H1 (cell line): ENCODE data around the gene SDF2L1. TPM values are rescaled to one million over a fixed set of nuclear protein-coding genes. Genes with fewer than 3 reads are reported as not detected.

Source experiments
- CTCF ChIA-PET: fragments of 300-600 bp; sonication (Branson Sonifier 250); formaldehyde crosslinking; loops from one replicate; lab custom pipeline; 2021; ENCODE audit not compliant: partially characterized antibody; lab: Charles Lee
- POLR2A ChIA-PET: fragments of 300-600 bp; sonication (Branson Sonifier 250); formaldehyde crosslinking; loops from one replicate; lab custom pipeline; 2021; ENCODE audit warnings: inconsistent platforms; ENCODE audit not compliant: partially characterized antibody; lab: Charles Lee
- DNase-seq, 2 experiments: peaks; one replicate each; pipeline versions ENCODE4 v3.0.0 to v3.0.0-alpha.2; 2010 to 2022; ENCODE audit warnings: low spot score in 2 of 2, low read depth in 1 of 2, mixed read lengths in 1 of 2
- FAIRE-seq: peaks from 2 replicates; lab custom pipeline; 2011; peaks lifted over from hg19 to GRCh38; lab: Jason Lieb, UNC
- H2AFZ ChIP-seq: 2 replicates; pipeline ENCODE4 v1.8.1; 2012; ENCODE audit warnings: low read length, inconsistent platforms
- H2AK5ac ChIP-seq: 2 replicates; pipeline ENCODE4 v1.6.1; 2013; ENCODE audit warnings: low read depth, low read length
- H2BK120ac ChIP-seq: replicated peaks from 2 replicates; pipeline ENCODE3; 2013; ENCODE audit warnings: low read depth, low read length, inconsistent platforms
- H2BK12ac ChIP-seq: 2 replicates; pipeline ENCODE4 v1.6.1; 2013; ENCODE audit warnings: low read depth, low read length
- H2BK15ac ChIP-seq: 2 replicates; pipeline ENCODE4 v1.6.1; 2013; ENCODE audit warnings: low read length
- H2BK20ac ChIP-seq: 2 replicates; pipeline ENCODE4 v1.6.1; 2013; ENCODE audit warnings: low read length
- H2BK5ac ChIP-seq: 2 replicates; pipeline ENCODE4 v1.6.1; 2013; ENCODE audit warnings: low read depth, low read length
- H3K14ac ChIP-seq: 2 replicates; pipeline ENCODE4 v1.6.1; 2013; ENCODE audit warnings: inconsistent platforms; ENCODE audit not compliant: insufficient read length
- H3K18ac ChIP-seq: 2 replicates; pipeline ENCODE4 v1.6.1; 2013; ENCODE audit warnings: low read length; ENCODE audit errors: extremely low read depth
- H3K23ac ChIP-seq: 2 replicates; pipeline ENCODE4 v1.6.1; 2013; ENCODE audit warnings: inconsistent platforms; ENCODE audit not compliant: insufficient read length
- H3K23me2 ChIP-seq: 2 replicates; pipeline ENCODE4 v1.6.1; 2013; ENCODE audit warnings: low read depth, low read length
- H3K27ac ChIP-seq: 2 replicates; pipeline ENCODE4 v1.6.1; 2011; ENCODE audit warnings: low read depth, low read length, inconsistent platforms
- H3K27me3 ChIP-seq, 4 experiments: replicated peaks in 1 of 4; 1 replicate in 1 of 4; 2 replicates in 3 of 4; pipeline versions ENCODE4 v1.6.1 to v1.8.1; 2011 to 2013; ENCODE audit warnings: low read length in 3 of 4, mild to moderate bottlenecking in 3 of 4, inconsistent platforms in 2 of 4, mixed read lengths in 2 of 4, moderate library complexity in 1 of 4; ENCODE audit not compliant: control insufficient read depth in 3 of 4, insufficient read depth in 3 of 4; ENCODE audit errors: extremely low read depth in 1 of 4
- H3K36me3 ChIP-seq, 4 experiments: 2 replicates each; pipeline versions ENCODE4 v1.6.1 to v1.8.1; 2011 to 2013; ENCODE audit warnings: mild to moderate bottlenecking in 4 of 4, low read length in 3 of 4, moderate library complexity in 2 of 4, control low read depth in 1 of 4, inconsistent platforms in 1 of 4; ENCODE audit not compliant: insufficient read depth in 4 of 4, control insufficient read depth in 2 of 4
- H3K4ac ChIP-seq: replicated peaks from 2 replicates; pipeline ENCODE3; 2013; ENCODE audit warnings: low read length, low read depth, mixed read lengths, inconsistent platforms; ENCODE audit not compliant: insufficient read length
- H3K4me1 ChIP-seq, 4 experiments: replicated peaks in 1 of 4; 1 replicate in 1 of 4; 2 replicates in 3 of 4; pipeline versions ENCODE4 v1.6.1 to v1.8.1; 2011 to 2013; ENCODE audit warnings: low read length in 3 of 4, inconsistent platforms in 2 of 4, mixed read lengths in 1 of 4; ENCODE audit not compliant: insufficient read depth in 4 of 4, control insufficient read depth in 3 of 4
- H3K4me2 ChIP-seq, 2 experiments: 2 replicates each; pipeline versions ENCODE4 v1.6.1 to v1.8.1; 2011 to 2013; ENCODE audit warnings: low read depth in 2 of 2, low read length in 2 of 2, control low read depth in 1 of 2, inconsistent platforms in 1 of 2, mild to moderate bottlenecking in 1 of 2; ENCODE audit not compliant: insufficient read depth in 1 of 2
- H3K4me3 ChIP-seq, 4 experiments: fragments of 200-600, 300-600 bp in 1 of 4; sonication (generic), shearing (Covaris generic), sonication (Bioruptor Twin) in 1 of 4; 2 replicates each; pipeline versions ENCODE4 v1.5.1 to v1.8.1; 2011 to 2016; ENCODE audit warnings: low read length in 4 of 4, low read depth in 3 of 4, control low read depth in 2 of 4, inconsistent platforms in 2 of 4, mild to moderate bottlenecking in 2 of 4, mixed read lengths in 1 of 4, moderate library complexity in 1 of 4; ENCODE audit not compliant: insufficient read depth in 2 of 4; ENCODE audit errors: extremely low read depth in 1 of 4
- H3K56ac ChIP-seq: replicated peaks from 2 replicates; pipeline ENCODE3; 2013; ENCODE audit warnings: low read depth, mild to moderate bottlenecking, mixed read lengths, low read length, inconsistent platforms; ENCODE audit not compliant: insufficient read length
- H3K79me1 ChIP-seq: 2 replicates; pipeline ENCODE4 v1.6.1; 2013; ENCODE audit warnings: low read depth, low read length, control low read depth
- H3K79me2 ChIP-seq, 2 experiments: 2 replicates each; pipeline versions ENCODE4 v1.6.1 to v1.8.1; 2012 to 2013; ENCODE audit warnings: low read length in 2 of 2, mild to moderate bottlenecking in 2 of 2, inconsistent platforms in 1 of 2; ENCODE audit not compliant: insufficient read depth in 2 of 2, control insufficient read depth in 1 of 2
- H3K9ac ChIP-seq, 4 experiments: replicated peaks in 1 of 4; 1 replicate in 1 of 4; 2 replicates in 3 of 4; pipeline versions ENCODE4 v1.6.1 to v1.8.1; 2011 to 2013; ENCODE audit warnings: low read depth in 3 of 4, low read length in 3 of 4, control low read depth in 2 of 4, mild to moderate bottlenecking in 2 of 4, moderate library complexity in 2 of 4, inconsistent platforms in 1 of 4; ENCODE audit errors: extremely low read depth in 1 of 4
- H3K9me3 ChIP-seq, 2 experiments: 2 replicates each; pipeline versions ENCODE4 v1.6.1 to v1.8.1; 2012 to 2013; ENCODE audit warnings: mild to moderate bottlenecking in 2 of 2, moderate library complexity in 2 of 2, control low read depth in 1 of 2, inconsistent platforms in 1 of 2, low read depth in 1 of 2, low read length in 1 of 2, mixed read lengths in 1 of 2; ENCODE audit not compliant: insufficient read depth in 2 of 2
- H4K20me1 ChIP-seq, 2 experiments: replicated peaks in 1 of 2; 2 replicates each; pipeline versions ENCODE3 to v1.8.1; 2011 to 2013; ENCODE audit warnings: inconsistent platforms in 2 of 2, low read length in 2 of 2, mild to moderate bottlenecking in 1 of 2; ENCODE audit not compliant: insufficient read depth in 2 of 2, control insufficient read depth in 1 of 2
- H4K5ac ChIP-seq: 2 replicates; pipeline ENCODE4 v1.6.1; 2013; ENCODE audit warnings: low read length, low read depth, mixed read lengths, inconsistent platforms; ENCODE audit not compliant: insufficient read length
- H4K8ac ChIP-seq: 2 replicates; pipeline ENCODE4 v1.8.0; 2013; ENCODE audit warnings: mild to moderate bottlenecking, moderate library complexity, low read length, inconsistent platforms; ENCODE audit not compliant: insufficient read depth; ENCODE audit errors: extremely low read depth
- H4K91ac ChIP-seq: replicated peaks from 2 replicates; pipeline ENCODE3; 2013; ENCODE audit warnings: low read length, mixed read lengths, inconsistent platforms; ENCODE audit not compliant: insufficient read length
- EZH2 ChIP-seq: fragments of 200-600 bp; sonication (generic); IDR thresholded peaks from 2 replicates; pipeline ENCODE4 v1.7.1; 2012; ENCODE audit warnings: low read depth, mild to moderate bottlenecking, moderate library complexity, low read length, inconsistent platforms; ENCODE audit not compliant: severe bottlenecking
- HDAC2 ChIP-seq, 2 experiments: fragments of 300-600 bp in 1 of 2; sonication (generic) in 1 of 2; IDR thresholded peaks; 2 replicates each; pipeline ENCODE4 v1.6.1; 2011 to 2012; ENCODE audit warnings: low read depth in 2 of 2, low read length in 2 of 2, mild to moderate bottlenecking in 2 of 2, moderate library complexity in 2 of 2, borderline replicate concordance in 1 of 2, inconsistent platforms in 1 of 2
- RXRA ChIP-seq: IDR thresholded peaks from 2 replicates; pipeline ENCODE4 v1.6.1; 2011; ENCODE audit warnings: low read depth, mild to moderate bottlenecking, low read length, moderate library complexity; ENCODE audit not compliant: insufficient read depth
- SIN3A ChIP-seq, 2 experiments: IDR thresholded peaks in 1 of 2; conservative IDR thresholded peaks in 1 of 2; 2 replicates each; pipeline ENCODE4 v1.6.1; 2011 to 2012; ENCODE audit warnings: low read length in 2 of 2, improper control_type of control experiment in 1 of 2, low read depth in 1 of 2, mild to moderate bottlenecking in 1 of 2
- WGBS, 2 experiments: shearing (Covaris generic) in 1 of 2; methylation state at CpG; one replicate each; pipeline versions ENCODE4 v1.1.6 to v1.1.7; 2013 to 2015; ENCODE audit warnings: low lambda C conversion rate in 2 of 2, mixed read lengths in 2 of 2, inconsistent platforms in 1 of 2, low coverage in 1 of 2, missing lambda C conversion rate in 1 of 2; ENCODE audit not compliant: insufficient replicate concordance in 2 of 2, insufficient coverage in 1 of 2, insufficient read length in 1 of 2; ENCODE audit errors: extremely low coverage in 1 of 2, missing lambda C conversion rate in 1 of 2; 5-methylcytosine and 5-hydroxymethylcytosine counted together
- polyA plus RNA-seq, 7 experiments: library from polyadenylated mRNA; depleted of rRNA in 3 of 7; stranded (reverse) in 5 of 7; unstranded in 2 of 7; fragments of >200 nt in 5 of 7; fragments of 200-250 nt in 2 of 7; gene quantifications; 1 replicate in 5 of 7; 2 replicates in 1 of 7; 4 replicates in 1 of 7; pipeline versions ENCODE4 v1.2.1 to v1.2.3, GENCODE V29; 2011 to 2013; ENCODE audit warnings: missing spikeins in 2 of 7, mixed read lengths in 2 of 7
- total RNA-seq: library from RNA; stranded (reverse); fragmentation: NEBNext Ultra II Directional; extraction: Animal tissue kit (Norgen Biotek cat#: 25700); gene quantifications from 2 replicates; pipeline ENCODE4 v1.2.1, GENCODE V29; 2021

The SDF2L1 gene
- total and polyA plus RNA-seq, 2 of the 8 experiments (the other 6 are each of a cell fraction or from before 2014, with no cell fraction given), result 51.1 to 59.6 TPM

- WGBS, 2 experiments, result 90% methylated on average over 4 of the region's 4 CpGs; no CpG with 5 or more reads in 1 of the 2 experiments
- H3K23ac ChIP-seq, result no peak overlapping the region
- peaks cover 0 to 15% (median 3%) of the 10 kb centered on the region in 4 experiments; a peak in 4 of 8 replicates for H3K36me3 ChIP-seq
- no peak overlapping the region for H3K4me2 ChIP-seq
- H2BK120ac ChIP-seq, result no peak overlapping the region
- no peak overlapping the region for H2BK15ac ChIP-seq
- no peak overlapping the region for H2BK20ac ChIP-seq
- H4K91ac ChIP-seq, result no peak overlapping the region
- H2AK5ac ChIP-seq, result no peak overlapping the region
- CTCF ChIA-PET, result interaction anchor here (0.9 to 24.1 kb wide), 4 partner anchors 11 to 375 kb away, joined by 3 to 499 read pairs (median 18); partner anchors contain the start of genes CCDC116 and SDF2L1
- no peak overlapping the region for H2BK5ac ChIP-seq
- no peak overlapping the region for H2AFZ ChIP-seq
- H3K56ac ChIP-seq, result no peak overlapping the region
- peaks cover 0 to 12% of the 10 kb centered on the region in 2 experiments; a peak in 1 of 4 replicates for H3K79me2 ChIP-seq
- H3K23me2 ChIP-seq, result no peaks in the 10 kb centered on the region; the same call in 1 of the 2 replicates
- no peak overlapping the region for H2BK12ac ChIP-seq
- H3K27ac ChIP-seq, result no peak overlapping the region
- no peak for FAIRE-seq
- no peak overlapping the region for H3K4me3 ChIP-seq
- TF ChIP-seq SIN3A (conservative IDR thresholded peaks at IDR 0.05 in 1 of 2, IDR thresholded peaks at IDR 0.05 in 1 of 2; ENCODE audit: low read depth in 1 of 2, low read length in 2 of 2), result no peak
- TF ChIP-seq RXRA, result no peak
- TF ChIP-seq HDAC2 (IDR thresholded peaks at IDR 0.05; ENCODE audit: borderline replicate concordance in 1 of 2, low read depth in 2 of 2, low read length in 2 of 2), result no peak
- no peak for TF ChIP-seq EZH2
- TF ChIP-seq, all 59 proteins: peak for 0
- Histone ChIP-seq H3K9ac (no peak overlapping the region), H3K14ac (no peak overlapping the region), H4K8ac (no peak overlapping the region), H3K27me3 (no peaks in the 10 kb centered on the region), H3K4ac (no peak overlapping the region), H3K79me1 (0 out of 2 replicates have a peak, but pooled peaks cover 4% of the 10 kb centered on the region), H4K5ac (no peak overlapping the region), H3K4me1 (peaks cover 0 to 3% (median 2%) of the 10 kb centered on the region in 4 experiments; a peak in 3 of 7 replicates), H3K9me3 (no peaks in the 10 kb centered on the region), H4K20me1 (peaks cover 21 to 28% of the 10 kb centered on the region in 2 experiments), H3K18ac (no peak overlapping the region)
- POLR2A ChIA-PET, result interaction anchor here (0.8 to 10.2 kb wide), 6 partner anchors 10 to 58 kb away, joined by 3 to 74 read pairs (median 4); partner anchors contain the start of gene SDF2L1
- DNase-seq, result no peak
Measured at GRCh38 chr22:21626073-21626734, 15.9 kb upstream of the SDF2L1 start.
